GM12891 (cell line): ENCODE results near the gene MLH3.

ENCODE experiments used
- PAX5 ChIP-seq: IDR thresholded peaks from 2 replicates; pipeline ENCODE4 v1.6.1; 2011; ENCODE audit warnings: low read length, moderate library complexity, mild to moderate bottlenecking; ENCODE audit not compliant: insufficient read depth, severe bottlenecking
- POLR2A ChIP-seq: IDR thresholded peaks from 2 replicates; pipeline ENCODE4 v1.6.1; 2011; ENCODE audit warnings: low read depth, low read length, control low read depth
- POLR2AphosphoS5 ChIP-seq: IDR thresholded peaks from 2 replicates; pipeline ENCODE4 v1.6.1; 2011; ENCODE audit warnings: low read depth, low read length, control low read depth
- POU2F2 ChIP-seq: IDR thresholded peaks from 2 replicates; pipeline ENCODE4 v1.6.1; 2011; ENCODE audit warnings: low read depth, mild to moderate bottlenecking, control low read depth, low read length, moderate library complexity
- SPI1 ChIP-seq: IDR thresholded peaks from 2 replicates; pipeline ENCODE4 v1.6.1; 2011; ENCODE audit warnings: low read depth, low read length, control low read depth
- TAF1 ChIP-seq: IDR thresholded peaks from 2 replicates; pipeline ENCODE4 v1.6.1; 2011; ENCODE audit warnings: low read depth, low read length, control low read depth

DNA sequence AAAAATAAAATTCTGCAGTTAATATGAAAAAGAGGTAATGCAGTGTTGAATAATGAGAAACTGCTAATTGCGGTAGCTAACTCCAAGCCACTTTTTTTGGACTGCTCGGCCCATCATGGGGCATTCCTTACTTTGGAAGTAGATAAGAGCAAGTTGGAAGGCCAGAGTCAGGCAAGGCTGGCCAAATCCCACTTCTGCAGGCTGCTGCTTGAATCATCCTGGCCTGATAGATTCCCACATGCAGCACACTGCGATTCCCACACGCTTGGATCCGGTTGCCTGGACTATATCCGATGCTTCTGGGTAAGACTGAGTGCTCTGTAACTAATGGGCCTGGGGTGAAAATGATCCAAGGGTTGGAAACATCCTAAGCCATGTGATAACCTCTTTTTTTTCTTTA, 38.0 kb downstream of the MLH3 start:
- TF ChIP-seq POLR2A (no peak), POLR2AphosphoS5 (no peak), TAF1 (no peak), SPI1 (no peak), POU2F2 (no peak), PAX5 (no peak)
